Parathyroid adenoma (tissue), 2 donors: ENCODE measurements around the gene PKP1.

Experiments
- H2AFZ ChIP-seq: fragments of 300-600 bp; sonication (generic); one replicate; pipeline ENCODE4 v1.7.0; 2017; ENCODE audit warnings: antibody characterized with exemption, mild to moderate bottlenecking
- H3K27ac ChIP-seq: fragments of 300-600 bp; sonication (generic); one replicate; pipeline ENCODE4 v1.7.0; 2017
- H3K27me3 ChIP-seq: fragments of 300-600 bp; sonication (generic); one replicate; pipeline ENCODE4 v1.7.0; 2017; ENCODE audit warnings: low read length; ENCODE audit not compliant: control insufficient read depth, insufficient read depth
- H3K36me3 ChIP-seq: fragments of 300-600 bp; sonication (generic); one replicate; pipeline ENCODE4 v1.7.0; 2017; ENCODE audit warnings: low read length; ENCODE audit not compliant: control insufficient read depth, insufficient read depth
- H3K4me1 ChIP-seq: fragments of 300-600 bp; sonication (generic); one replicate; pipeline ENCODE4 v1.7.0; 2017; ENCODE audit warnings: control low read depth
- H3K4me2 ChIP-seq: fragments of 300-600 bp; sonication (generic); one replicate; pipeline ENCODE4 v1.7.0; 2017; ENCODE audit warnings: low read length
- H3K4me3 ChIP-seq: fragments of 300-600 bp; sonication (generic); one replicate; pipeline ENCODE4 v1.7.0; 2017; ENCODE audit warnings: low read depth, low read length
- H3K79me2 ChIP-seq: fragments of 300-600 bp; sonication (generic); one replicate; pipeline ENCODE4 v1.7.0; 2017; ENCODE audit warnings: control low read depth
- H3K9ac ChIP-seq: fragments of 300-600 bp; sonication (generic); one replicate; pipeline ENCODE4 v1.7.0; 2017; ENCODE audit warnings: mild to moderate bottlenecking
- H3K9me3 ChIP-seq: fragments of 300-600 bp; sonication (generic); one replicate; pipeline ENCODE4 v1.7.0; 2017; ENCODE audit warnings: low read length; ENCODE audit not compliant: control insufficient read depth
- TF ChIP-seq, protein P1 (sequence below): fragments of 300-600 bp; sonication (generic); IDR thresholded peaks from one replicate; pipeline ENCODE4 v1.7.0; 2017; ENCODE audit warnings: antibody characterized with exemption, mild to moderate bottlenecking
- donor health status: primary hyperparathyroidism.

Gene PKP1

GRCh38 chr1:201350884-201351283 is 67.6 kb downstream of the PKP1 start:
- H3K9me3 ChIP-seq: no peaks in the 10 kb centered on the region
- H3K36me3 ChIP-seq: no peaks in the 10 kb centered on the region
- H3K79me2 ChIP-seq: no peaks in the 10 kb centered on the region
- TF ChIP-seq, protein P1, sequence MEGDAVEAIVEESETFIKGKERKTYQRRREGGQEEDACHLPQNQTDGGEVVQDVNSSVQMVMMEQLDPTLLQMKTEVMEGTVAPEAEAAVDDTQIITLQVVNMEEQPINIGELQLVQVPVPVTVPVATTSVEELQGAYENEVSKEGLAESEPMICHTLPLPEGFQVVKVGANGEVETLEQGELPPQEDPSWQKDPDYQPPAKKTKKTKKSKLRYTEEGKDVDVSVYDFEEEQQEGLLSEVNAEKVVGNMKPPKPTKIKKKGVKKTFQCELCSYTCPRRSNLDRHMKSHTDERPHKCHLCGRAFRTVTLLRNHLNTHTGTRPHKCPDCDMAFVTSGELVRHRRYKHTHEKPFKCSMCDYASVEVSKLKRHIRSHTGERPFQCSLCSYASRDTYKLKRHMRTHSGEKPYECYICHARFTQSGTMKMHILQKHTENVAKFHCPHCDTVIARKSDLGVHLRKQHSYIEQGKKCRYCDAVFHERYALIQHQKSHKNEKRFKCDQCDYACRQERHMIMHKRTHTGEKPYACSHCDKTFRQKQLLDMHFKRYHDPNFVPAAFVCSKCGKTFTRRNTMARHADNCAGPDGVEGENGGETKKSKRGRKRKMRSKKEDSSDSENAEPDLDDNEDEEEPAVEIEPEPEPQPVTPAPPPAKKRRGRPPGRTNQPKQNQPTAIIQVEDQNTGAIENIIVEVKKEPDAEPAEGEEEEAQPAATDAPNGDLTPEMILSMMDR: no peak
- H2AFZ ChIP-seq: no peak overlapping the region
- no peaks in the 10 kb centered on the region for H3K27me3 ChIP-seq
- H3K4me3 ChIP-seq: no peak overlapping the region
- H3K4me2 ChIP-seq: no peak overlapping the region
- no peak overlapping the region for H3K9ac ChIP-seq
- H3K27ac ChIP-seq: no peak overlapping the region
- no peaks in the 10 kb centered on the region for H3K4me1 ChIP-seq

DNA sequence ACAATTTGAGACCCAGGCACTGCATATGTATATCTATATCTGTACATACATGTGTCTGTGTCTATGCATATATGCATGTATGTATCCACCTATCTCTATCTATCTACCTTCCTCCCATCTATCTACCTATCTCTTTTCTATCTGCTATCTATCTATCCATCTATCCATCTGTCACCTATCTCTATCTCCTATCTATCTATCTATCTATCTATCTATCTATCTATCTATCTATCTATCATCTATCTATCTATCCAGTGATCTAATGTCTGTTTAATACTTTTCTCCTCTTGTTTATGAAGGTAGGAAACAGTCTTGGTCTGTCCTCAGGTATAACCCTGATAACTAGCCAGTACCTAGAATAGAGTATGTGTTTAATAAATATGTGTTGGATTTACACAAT is 68.3 kb downstream of the PKP1 start:
- Histone ChIP-seq H3K4me1 (no peaks in the 10 kb centered on the region), H3K27ac (no peak overlapping the region), H3K9me3 (no peaks in the 10 kb centered on the region), H3K27me3 (no peaks in the 10 kb centered on the region), H3K79me2 (no peaks in the 10 kb centered on the region), H3K4me3 (no peak overlapping the region), H3K4me2 (no peak overlapping the region), H3K36me3 (no peaks in the 10 kb centered on the region), H3K9ac (no peak overlapping the region), H2AFZ (no peak overlapping the region)
- TF ChIP-seq, protein P1: no peak

DNA sequence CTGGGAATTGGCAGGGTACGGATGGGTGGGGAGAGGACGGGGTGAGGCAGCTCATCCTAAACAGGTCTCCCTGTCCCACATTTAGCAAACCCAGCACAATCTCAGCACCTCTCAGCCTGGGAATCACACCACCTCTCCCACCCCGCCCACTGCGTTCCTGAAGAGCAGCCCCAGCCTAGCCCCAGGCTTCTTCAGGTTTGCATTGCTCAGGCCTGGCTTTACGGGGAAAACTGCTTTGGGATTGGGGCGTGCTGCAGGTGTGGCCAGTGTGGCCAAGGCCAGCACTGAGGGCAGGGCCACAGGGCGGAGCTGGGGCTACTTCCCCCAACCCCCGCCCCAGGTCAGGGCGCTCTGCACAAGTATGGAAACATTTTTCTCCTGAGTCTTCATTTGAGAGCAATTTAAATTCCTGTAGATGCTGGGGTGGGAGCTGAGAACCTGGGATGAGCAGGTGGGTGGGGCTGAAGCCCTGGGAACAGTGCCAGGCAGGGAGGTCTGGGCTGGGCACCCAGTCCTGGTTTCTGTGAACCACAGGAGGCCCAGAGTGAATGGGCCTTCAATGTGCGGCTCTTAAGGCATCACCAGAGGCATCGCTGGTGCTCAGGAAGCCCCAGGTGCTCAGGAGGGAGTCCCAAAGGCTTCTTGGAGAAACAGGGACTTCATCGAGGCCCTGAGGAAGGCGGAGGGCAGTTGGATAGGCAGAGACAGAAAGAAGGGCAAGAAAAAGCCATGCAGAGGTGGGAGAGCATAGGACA is 70.1 kb downstream of the PKP1 start:
- no peak overlapping the region for H3K27ac ChIP-seq
- H3K4me1 ChIP-seq: no peaks in the 10 kb centered on the region
- no peak overlapping the region for H3K4me3 ChIP-seq
- H3K36me3 ChIP-seq: no peaks in the 10 kb centered on the region
- no peak overlapping the region for H2AFZ ChIP-seq
- no peak overlapping the region for H3K4me2 ChIP-seq
- no peaks in the 10 kb centered on the region for H3K79me2 ChIP-seq
- TF ChIP-seq, protein P1: no peak
- no peak overlapping the region for H3K9ac ChIP-seq
- H3K9me3 ChIP-seq: no peaks in the 10 kb centered on the region
- H3K27me3 ChIP-seq: no peaks in the 10 kb centered on the region

DNA sequence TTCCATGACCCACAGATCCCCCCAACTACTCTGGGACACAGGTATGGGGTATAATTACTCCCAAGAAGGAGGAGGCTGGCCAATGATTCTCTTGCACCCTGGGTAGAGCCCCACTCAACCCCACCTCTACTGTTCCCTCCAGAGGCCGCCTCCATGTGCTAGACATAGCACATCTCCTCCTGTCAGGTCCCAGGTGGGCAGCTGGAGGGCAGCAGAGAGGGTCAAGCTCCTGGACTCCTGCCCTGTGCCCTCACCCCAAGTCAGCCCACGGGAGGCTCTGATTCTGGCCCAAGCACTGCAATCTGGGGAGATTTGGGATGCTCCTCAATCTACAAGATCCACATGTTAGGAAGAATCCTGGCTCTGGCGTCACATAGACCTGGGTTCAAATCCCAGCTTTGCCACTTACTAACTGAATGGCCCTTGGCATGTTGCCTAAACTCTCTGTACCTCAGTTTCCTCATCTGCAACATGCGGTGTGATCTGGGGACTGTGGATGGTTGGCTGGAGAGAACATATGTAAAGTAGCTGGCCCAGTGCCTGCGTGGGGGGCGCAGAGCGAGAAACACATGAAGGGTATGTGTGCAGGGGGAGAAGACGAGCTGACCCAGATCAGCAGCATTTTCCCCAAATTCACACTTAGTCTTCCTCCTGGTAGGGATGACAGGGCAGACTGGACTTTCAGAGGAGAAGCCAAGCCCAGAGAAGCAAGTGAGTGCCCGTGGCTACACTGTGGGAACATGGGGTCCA is 71.0 kb downstream of the PKP1 start:
- TF ChIP-seq, protein P1: no peak
- H3K79me2 ChIP-seq: no peaks in the 10 kb centered on the region
- no peaks in the 10 kb centered on the region for H3K36me3 ChIP-seq
- H3K9ac ChIP-seq: no peak overlapping the region
- no peak overlapping the region for H3K4me2 ChIP-seq
- no peak overlapping the region for H2AFZ ChIP-seq
- no peak overlapping the region for H3K4me3 ChIP-seq
- H3K9me3 ChIP-seq: no peaks in the 10 kb centered on the region
- no peaks in the 10 kb centered on the region for H3K27me3 ChIP-seq
- H3K27ac ChIP-seq: no peak overlapping the region
- H3K4me1 ChIP-seq: no peaks in the 10 kb centered on the region
